H9 (cell line): ENCODE measurements around the gene LRPPRC. TPM values are rescaled to one million over a fixed set of nuclear protein-coding genes. Genes with fewer than 3 reads are reported as not detected.

ENCODE experiments used
- DNase-seq: peaks from one replicate; pipeline ENCODE4 v3.0.0-alpha.2; 2017
- H2AFZ ChIP-seq: one replicate; pipeline ENCODE4 v1.6.1; 2013; ENCODE audit warnings: mild to moderate bottlenecking, low read length, control low read depth, moderate library complexity
- H2AK5ac ChIP-seq: 2 replicates; pipeline ENCODE4 v1.6.1; 2013; ENCODE audit warnings: low read length, control low read depth, mixed read lengths; ENCODE audit not compliant: insufficient read length
- H2BK120ac ChIP-seq: one replicate; pipeline ENCODE4 v1.6.1; 2013; ENCODE audit warnings: low read depth, mild to moderate bottlenecking, low read length, control low read depth, inconsistent platforms; ENCODE audit not compliant: poor library complexity, severe bottlenecking
- H2BK12ac ChIP-seq: 2 replicates; pipeline ENCODE4 v1.6.1; 2013; ENCODE audit warnings: low read length, control low read depth, mixed read lengths, low read depth; ENCODE audit not compliant: insufficient read length
- H2BK15ac ChIP-seq: 2 replicates; pipeline ENCODE4 v1.6.1; 2013; ENCODE audit warnings: low read depth, low read length, control low read depth
- H2BK20ac ChIP-seq: one replicate; pipeline ENCODE4 v1.6.1; 2013; ENCODE audit warnings: low read depth, mild to moderate bottlenecking, low read length, control low read depth, inconsistent platforms; ENCODE audit not compliant: poor library complexity, severe bottlenecking
- H2BK5ac ChIP-seq: 2 replicates; pipeline ENCODE4 v1.6.1; 2013; ENCODE audit warnings: low read length, control low read depth, mixed read lengths; ENCODE audit not compliant: insufficient read length
- H3K14ac ChIP-seq: 2 replicates; pipeline ENCODE4 v1.6.1; 2013; ENCODE audit warnings: low read length, control low read depth; ENCODE audit not compliant: insufficient read depth
- H3K18ac ChIP-seq: 2 replicates; pipeline ENCODE4 v1.6.1; 2013; ENCODE audit warnings: low read depth, mild to moderate bottlenecking, mixed read lengths, low read length, control low read depth; ENCODE audit not compliant: insufficient read length
- H3K23ac ChIP-seq: 2 replicates; pipeline ENCODE4 v1.6.1; 2013; ENCODE audit warnings: low read length, control low read depth, mixed read lengths, low read depth; ENCODE audit not compliant: insufficient read length
- H3K23me2 ChIP-seq: 2 replicates; pipeline ENCODE4 v1.6.1; 2013; ENCODE audit warnings: low read depth, mild to moderate bottlenecking, mixed read lengths, low read length, control low read depth; ENCODE audit not compliant: insufficient read length, poor library complexity, severe bottlenecking
- H3K27ac ChIP-seq: 2 replicates; pipeline ENCODE4 v1.5.1; 2013; ENCODE audit warnings: low read length, control low read depth, mixed read lengths, low read depth; ENCODE audit not compliant: insufficient read length
- H3K27me3 ChIP-seq: 2 replicates; pipeline ENCODE4 v1.6.1; 2013; ENCODE audit warnings: low read length, control low read depth, inconsistent platforms; ENCODE audit not compliant: insufficient read depth
- H3K4ac ChIP-seq: 2 replicates; pipeline ENCODE4 v1.6.1; 2013; ENCODE audit warnings: low read depth, mild to moderate bottlenecking, control low read depth, inconsistent platforms, low read length, moderate library complexity
- H3K4me1 ChIP-seq: 2 replicates; pipeline ENCODE4 v1.6.1; 2013; ENCODE audit warnings: low read length, control low read depth, inconsistent platforms; ENCODE audit not compliant: insufficient read depth
- H3K4me2 ChIP-seq: 2 replicates; pipeline ENCODE4 v1.6.1; 2013; ENCODE audit warnings: low read length, control low read depth, mixed read lengths; ENCODE audit not compliant: insufficient read length, insufficient read depth
- H3K56ac ChIP-seq: 2 replicates; pipeline ENCODE4 v1.6.1; 2013; ENCODE audit warnings: low read depth, mild to moderate bottlenecking, mixed read lengths, low read length, control low read depth; ENCODE audit not compliant: insufficient read length
- H3K79me1 ChIP-seq: 2 replicates; pipeline ENCODE4 v1.6.1; 2013; ENCODE audit warnings: low read depth, mild to moderate bottlenecking, moderate library complexity, low read length, control low read depth, inconsistent platforms; ENCODE audit not compliant: insufficient read depth, poor library complexity, severe bottlenecking
- H3K79me2 ChIP-seq: 2 replicates; pipeline ENCODE4 v1.6.1; 2013; ENCODE audit warnings: low read length, control low read depth, inconsistent platforms; ENCODE audit not compliant: insufficient read depth
- H3K9ac ChIP-seq: 2 replicates; pipeline ENCODE4 v1.6.1; 2013; ENCODE audit warnings: low read length, control low read depth, mixed read lengths; ENCODE audit not compliant: insufficient read length; ENCODE audit errors: extremely low read depth
- H3K9me3 ChIP-seq: one replicate; pipeline ENCODE4 v1.6.1; 2013; ENCODE audit warnings: low read depth, low read length, inconsistent platforms; ENCODE audit not compliant: control insufficient read depth
- H3T11ph ChIP-seq: one replicate; pipeline ENCODE4 v1.6.1; 2013; ENCODE audit warnings: mild to moderate bottlenecking, low read length, control low read depth, inconsistent platforms
- H4K20me1 ChIP-seq: one replicate; pipeline ENCODE4 v1.6.1; 2013; ENCODE audit not compliant: control insufficient read depth, insufficient read length, insufficient read depth
- H4K5ac ChIP-seq: 2 replicates; pipeline ENCODE4 v1.6.1; 2013; ENCODE audit warnings: low read depth, mild to moderate bottlenecking, mixed read lengths, low read length, control low read depth; ENCODE audit not compliant: insufficient read length
- H4K8ac ChIP-seq: replicated peaks from 2 replicates; pipeline ENCODE4 v1.6.1; 2013; ENCODE audit warnings: low read length, control low read depth, mixed read lengths, low read depth; ENCODE audit not compliant: insufficient read length
- H4K91ac ChIP-seq: 2 replicates; pipeline ENCODE4 v1.6.1; 2013; ENCODE audit warnings: low read depth, mild to moderate bottlenecking, moderate library complexity, mixed read lengths, low read length, control low read depth; ENCODE audit not compliant: insufficient read length
- H3K27ac Mint-ChIP-seq, 3 experiments: 2 replicates in 2 of 3; 3 replicates in 1 of 3; pipeline ENCODE4 v1.8.0; 2020 to 2021; ENCODE audit warnings: mixed read lengths in 3 of 3, mild to moderate bottlenecking in 1 of 3, moderate library complexity in 1 of 3
- H3K27me3 Mint-ChIP-seq: 2 replicates; pipeline ENCODE4 v1.8.0; 2021; ENCODE audit warnings: low read depth, mild to moderate bottlenecking, moderate library complexity, mixed read lengths
- H3K36me3 Mint-ChIP-seq, 3 experiments: 2 replicates in 2 of 3; 3 replicates in 1 of 3; pipeline ENCODE4 v1.8.0; 2020 to 2021; ENCODE audit warnings: low read depth in 3 of 3, mixed read lengths in 3 of 3; ENCODE audit not compliant: insufficient read depth in 1 of 3
- H3K4me1 Mint-ChIP-seq, 2 experiments: 2 replicates each; pipeline ENCODE4 v1.8.0; 2020; ENCODE audit warnings: mixed read lengths in 2 of 2
- H3K4me3 Mint-ChIP-seq, 2 experiments: 2 replicates in 1 of 2; 3 replicates in 1 of 2; pipeline ENCODE4 v1.8.0; 2020 to 2021; ENCODE audit warnings: mild to moderate bottlenecking in 2 of 2, mixed read lengths in 2 of 2, moderate library complexity in 1 of 2
- H3K9me3 Mint-ChIP-seq, 2 experiments: 2 replicates in 1 of 2; 3 replicates in 1 of 2; pipeline ENCODE4 v1.8.0; 2020; ENCODE audit warnings: mild to moderate bottlenecking in 2 of 2, mixed read lengths in 2 of 2, moderate library complexity in 1 of 2
- CTCF ChIP-seq: fragments of 200-600 bp; sonication (generic); conservative IDR thresholded peaks from 3 replicates; pipeline ENCODE4 v1.8.0; 2021; ENCODE audit warnings: antibody characterized with exemption, mild to moderate bottlenecking
- WGBS: extraction: QIAGEN DNeasy Blood & Tissue Kit; methylation state at CpG from one replicate; pipeline ENCODE4 v1.1.7; 2013; ENCODE audit warnings: missing lambda C conversion rate, low lambda C conversion rate, mixed read lengths; ENCODE audit not compliant: insufficient read length; ENCODE audit errors: extremely low coverage; 5-methylcytosine and 5-hydroxymethylcytosine counted together
- total RNA-seq: library from RNA; stranded (reverse); gene quantifications from 2 replicates; pipeline ENCODE4 v1.2.1, GENCODE V29; 2021

Gene LRPPRC
- total RNA-seq, 1 experiment from 2014 or later, result 182 TPM

- Histone ChIP-seq H2BK12ac (no peak overlapping the region), H3K9me3 (no peaks in the 10 kb centered on the region), H3T11ph (no peak overlapping the region), H3K79me1 (no peaks in the 10 kb centered on the region), H4K5ac (no peak overlapping the region), H3K79me2 (no peaks in the 10 kb centered on the region), H4K20me1 (no peaks in the 10 kb centered on the region), H3K56ac (no peak overlapping the region), H3K14ac (no peak overlapping the region), H2BK5ac (no peak overlapping the region), H2BK20ac (no peak overlapping the region), H2AFZ (no peak overlapping the region), H4K91ac (no peak overlapping the region), H3K9ac (no peak overlapping the region), H3K23me2 (no peaks in the 10 kb centered on the region), H3K4me2 (no peak overlapping the region), H2BK120ac (no peak overlapping the region), H2BK15ac (no peak overlapping the region), H2AK5ac (no peak overlapping the region), H3K4me1 (no peaks in the 10 kb centered on the region), H4K8ac (no peak overlapping the region), H3K4ac (no peak overlapping the region), H3K18ac (no peak overlapping the region), H3K27me3 (no peaks in the 10 kb centered on the region), H3K27ac (no peak overlapping the region), H3K23ac (no peak overlapping the region)
- no peak for DNase-seq
- peak overlapping the region in 2 of 3 experiments; percentile 35 to 65; a peak in 4 of 7 replicates for H3K27ac Mint-ChIP-seq
- no peak overlapping the region for H3K4me3 Mint-ChIP-seq
- WGBS, result no CpG with 5 or more reads among the region's 4 CpGs
- no peak for TF ChIP-seq CTCF
- no peaks in the 10 kb centered on the region for H3K4me1 Mint-ChIP-seq
- peaks cover 51 to 87% (median 81%) of the 10 kb centered on the region in 3 experiments for H3K36me3 Mint-ChIP-seq
- H3K9me3 Mint-ChIP-seq, result no peaks in the 10 kb centered on the region
- H3K27me3 Mint-ChIP-seq, result no peaks in the 10 kb centered on the region
These were observed 104.9 kb downstream of the LRPPRC start for GRCh38 chr2:43890855-43891254.
